GM19467 (cell line): ENCODE results near the gene DOCK9.
"Not testable (repeated sequence)": the region's sequence is repeated elsewhere in the genome, so short reads cannot be mapped to it uniquely, and the experiment has no call there.

Source experiments
- ATAC-seq: cut with Tn5 transposase; IDR thresholded peaks from one replicate; pipeline ENCODE4 v1.9.1; 2021; ENCODE audit warnings: mild to moderate bottlenecking, moderate library complexity; ENCODE audit not compliant: unreplicated experiment

Gene DOCK9

GRCh38 chr13:98921786-98922185 is 56.1 kb downstream of the DOCK9 start:
- no peak for ATAC-seq

DNA sequence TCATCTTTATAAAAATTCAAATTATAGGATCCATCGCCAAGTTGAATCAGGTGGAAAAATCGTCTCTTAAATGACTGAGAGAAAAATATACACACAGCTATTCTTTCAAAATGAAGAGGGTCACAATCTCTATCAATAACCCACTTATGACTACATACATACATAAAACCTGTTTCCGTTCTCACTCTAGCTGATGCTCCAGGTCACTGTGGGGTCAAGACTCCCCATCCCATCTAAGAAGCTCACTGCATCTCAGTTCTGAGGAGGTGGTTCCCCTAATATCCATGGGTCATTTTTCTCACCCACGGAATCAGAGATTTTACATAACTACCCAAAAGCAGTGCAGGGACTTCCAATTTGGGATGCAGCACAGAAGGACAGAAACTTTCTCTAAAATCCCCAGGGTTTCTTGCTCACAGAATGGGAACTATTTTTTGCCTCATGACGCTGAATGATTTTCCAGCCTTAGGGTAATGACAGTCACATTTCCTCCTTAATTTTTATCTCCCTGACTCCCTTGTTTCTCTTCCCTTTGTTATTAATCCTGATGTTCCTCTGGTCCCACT is 56.8 kb downstream of the DOCK9 start:
- no peak for ATAC-seq

DNA sequence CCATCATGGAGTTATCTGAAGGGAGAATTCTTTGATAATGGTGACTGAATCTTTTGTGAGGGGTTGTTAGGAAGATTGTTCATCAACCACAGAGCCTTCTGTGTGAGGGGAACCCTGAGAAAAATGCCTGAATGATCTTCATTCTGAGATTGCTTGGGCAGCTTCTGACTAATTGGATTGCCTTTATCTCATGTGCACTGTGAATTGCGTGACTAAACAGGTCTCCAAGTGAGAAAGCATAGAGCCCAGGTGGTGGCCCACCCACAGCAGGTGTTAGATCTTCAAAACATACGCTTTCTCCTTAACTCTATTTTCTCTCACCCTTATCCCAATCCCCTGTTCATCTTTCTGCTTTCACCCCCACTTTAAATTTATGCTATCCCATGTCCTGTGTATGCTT is 58.3 kb downstream of the DOCK9 start:
- no peak for ATAC-seq

DNA sequence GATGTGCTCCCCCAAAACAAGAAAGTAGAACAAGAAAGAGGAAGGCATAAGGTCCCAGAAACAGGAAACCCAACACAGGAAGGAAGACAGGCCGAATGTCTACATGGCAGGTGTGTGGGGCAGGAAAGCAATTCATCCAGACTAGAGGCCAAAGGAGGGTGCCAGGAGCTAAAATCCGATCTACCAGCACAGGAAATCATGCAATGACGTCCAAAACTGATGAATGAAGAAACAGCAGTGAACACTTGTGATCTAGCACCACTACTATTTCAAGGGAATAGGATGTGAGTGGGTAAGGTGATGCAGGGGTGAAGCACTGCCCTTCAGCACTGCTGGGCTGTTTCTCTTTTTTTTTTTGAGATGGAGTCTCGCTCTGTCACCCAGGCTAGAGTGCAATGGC is 59.1 kb downstream of the DOCK9 start:
- no peak for ATAC-seq

GRCh38 chr13:98917116-98917515 is 60.7 kb downstream of the DOCK9 start:
- ATAC-seq, result no peak

DNA sequence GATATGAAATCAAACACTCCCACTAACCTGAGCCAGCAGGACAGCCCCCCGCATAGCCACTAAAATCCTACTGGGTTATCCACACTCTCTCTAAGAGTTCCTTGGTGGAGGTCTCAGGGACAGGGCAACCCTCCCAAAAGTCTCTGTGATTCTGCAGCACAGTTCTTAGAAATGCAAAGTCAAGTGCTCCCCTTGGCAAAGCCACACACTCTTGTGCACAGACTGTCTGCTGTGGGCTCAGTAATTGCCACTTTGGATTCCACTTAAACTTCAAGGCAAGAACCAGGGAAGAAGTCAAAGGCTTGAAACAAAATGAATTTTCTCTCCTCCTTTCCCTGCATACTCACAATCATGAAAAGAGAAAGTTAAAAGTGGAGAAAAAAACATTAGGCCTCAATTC is 61.5 kb downstream of the DOCK9 start:
- ATAC-seq, result no peak

- no peak for ATAC-seq
These were observed 61.9 kb downstream of the DOCK9 start for GRCh38 chr13:98915981-98916380.

DNA sequence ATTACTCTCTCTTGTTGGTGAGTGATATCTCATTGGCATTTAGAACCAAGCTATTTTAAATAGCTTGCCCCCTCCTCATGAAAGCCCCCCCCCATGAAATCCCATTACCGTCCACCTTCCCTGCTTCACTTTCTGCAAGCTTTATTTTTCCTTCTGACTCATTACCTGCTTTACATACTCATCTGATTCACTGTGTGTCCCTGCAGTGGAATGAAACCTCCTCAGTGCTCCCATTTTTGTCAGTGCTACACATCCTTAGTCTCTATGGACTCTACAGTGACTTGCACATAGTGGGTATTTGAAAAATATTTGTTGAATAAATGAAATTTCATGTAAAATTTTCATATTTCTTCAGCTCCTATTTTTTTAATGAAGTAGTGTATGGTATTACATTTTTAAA is 62.3 kb downstream of the DOCK9 start:
- ATAC-seq, result no peak

DNA sequence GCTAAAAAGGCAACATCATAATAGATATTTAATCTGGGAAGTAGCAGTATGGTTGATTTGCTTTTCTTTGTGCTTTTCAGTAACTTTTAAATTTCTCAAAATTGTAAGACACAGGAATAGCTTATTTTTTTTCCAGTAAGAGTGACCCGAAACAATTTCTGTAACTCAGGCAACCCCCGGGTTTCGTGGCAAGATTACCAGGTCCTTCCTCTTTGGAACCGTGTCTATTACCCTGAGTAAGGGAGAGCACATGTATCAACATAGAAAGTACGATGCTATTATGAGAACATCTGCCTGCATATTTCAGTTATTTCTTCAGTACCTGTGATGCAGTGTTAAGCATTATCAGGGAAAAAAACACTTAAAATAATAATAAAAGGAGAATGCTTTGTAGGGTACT is 64.1 kb downstream of the DOCK9 start:
- ATAC-seq, result no peak

GRCh38 chr13:98912846-98913245 is 65.0 kb downstream of the DOCK9 start:
- ATAC-seq, result no peak

DNA sequence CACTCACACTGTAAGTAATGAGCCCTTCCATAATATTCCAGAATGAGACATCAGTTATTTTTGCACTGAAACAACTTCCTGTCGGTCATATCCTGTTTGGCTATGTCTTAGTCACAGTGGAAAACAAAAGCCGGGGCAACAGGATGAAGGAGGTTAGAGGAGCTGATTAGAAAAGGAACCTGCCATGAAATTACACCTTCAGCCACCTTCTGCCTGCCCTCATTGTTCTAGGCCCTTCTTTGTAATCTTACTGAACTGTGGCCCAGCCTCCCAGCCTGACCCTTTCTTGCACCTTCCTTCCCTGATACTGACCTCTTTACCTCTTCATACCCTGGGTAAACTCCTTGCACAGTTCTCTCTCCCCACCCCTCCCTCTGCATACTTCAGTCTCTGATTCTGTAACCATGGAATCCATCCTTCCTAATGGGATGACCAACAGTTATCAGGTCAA is 67.3 kb downstream of the DOCK9 start:
- ATAC-seq, result no peak

DNA sequence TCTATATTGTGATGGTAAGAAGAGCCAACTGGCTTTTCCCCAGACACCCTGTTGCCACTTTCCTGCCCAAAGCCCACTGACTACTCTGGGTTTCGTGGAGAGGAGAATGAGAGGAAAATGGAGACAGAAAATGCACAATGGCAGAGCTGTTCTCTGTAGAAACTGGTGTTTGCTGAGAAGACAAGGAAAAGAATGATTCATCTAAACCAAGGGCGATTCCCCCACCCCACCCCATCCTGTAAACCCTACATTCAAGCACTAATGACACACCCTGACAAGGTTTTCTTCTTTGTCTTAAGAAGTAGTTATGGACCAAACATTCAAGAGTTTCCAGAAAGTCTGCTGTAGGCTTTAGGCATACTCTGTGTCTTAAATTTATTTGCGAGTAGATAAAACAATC is 68.8 kb downstream of the DOCK9 start:
- ATAC-seq, result no peak

DNA sequence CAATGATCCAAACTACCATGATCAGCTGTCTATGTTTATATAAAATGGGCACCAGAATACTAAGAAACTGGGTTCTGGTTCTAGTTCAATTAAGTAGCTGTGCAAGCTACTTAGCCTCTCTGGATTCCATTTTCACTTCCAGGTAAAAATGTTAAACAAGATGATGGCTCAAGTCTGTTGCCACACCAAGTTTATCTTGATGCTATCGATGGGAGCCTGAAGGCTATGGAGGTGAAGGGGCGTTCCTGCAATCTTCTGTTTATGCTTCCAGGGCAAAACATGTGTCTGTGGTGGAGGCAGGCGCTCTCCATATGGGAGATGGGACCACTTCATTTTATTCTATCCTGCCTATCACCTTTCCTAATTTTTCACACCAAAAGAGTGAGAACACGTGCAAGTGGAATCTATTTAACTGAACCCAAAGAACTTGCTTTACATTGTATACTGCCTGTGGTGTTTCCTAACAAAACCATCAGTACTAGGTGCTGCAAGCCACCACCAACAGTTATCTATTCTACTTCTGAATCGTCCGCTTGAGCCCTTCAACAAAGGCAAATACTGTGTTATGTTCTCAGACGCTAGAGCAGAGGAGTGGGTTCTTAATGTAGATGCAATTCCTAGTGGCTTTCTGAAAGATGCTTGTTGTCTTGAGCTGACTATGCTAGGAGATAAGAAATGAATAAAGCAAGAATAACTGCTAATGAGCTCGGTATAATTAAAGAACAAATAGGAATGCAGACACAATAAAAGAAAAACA is 70.9 kb downstream of the DOCK9 start:
- no peak for ATAC-seq

- no peak for ATAC-seq
These were observed 72.7 kb downstream of the DOCK9 start for GRCh38 chr13:98905199-98905598.

DNA sequence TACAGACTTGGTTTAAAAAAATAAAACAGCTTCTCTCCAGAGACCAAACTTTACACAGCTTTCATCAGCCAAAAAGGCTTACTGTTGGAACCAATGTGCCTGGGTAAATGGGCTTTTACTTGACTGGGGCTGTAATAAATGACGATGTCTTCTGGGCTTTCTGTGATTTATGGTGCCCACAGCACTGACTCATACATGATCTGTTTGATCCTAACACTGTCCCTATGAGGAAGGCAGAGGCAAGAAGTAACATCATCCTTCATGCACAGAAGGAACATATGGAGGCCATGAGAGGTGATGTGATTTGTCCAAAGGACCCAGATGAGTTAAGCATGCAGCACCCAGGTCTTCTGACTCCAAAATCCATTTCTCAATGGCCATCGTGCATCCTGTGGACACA is 77.4 kb downstream of the DOCK9 start:
- ATAC-seq, result no peak

- no peak for ATAC-seq
These were observed 80.2 kb downstream of the DOCK9 start for GRCh38 chr13:98897706-98898105.

- ATAC-seq, result no peak
These were observed 81.1 kb downstream of the DOCK9 start for GRCh38 chr13:98896868-98897144.

DNA sequence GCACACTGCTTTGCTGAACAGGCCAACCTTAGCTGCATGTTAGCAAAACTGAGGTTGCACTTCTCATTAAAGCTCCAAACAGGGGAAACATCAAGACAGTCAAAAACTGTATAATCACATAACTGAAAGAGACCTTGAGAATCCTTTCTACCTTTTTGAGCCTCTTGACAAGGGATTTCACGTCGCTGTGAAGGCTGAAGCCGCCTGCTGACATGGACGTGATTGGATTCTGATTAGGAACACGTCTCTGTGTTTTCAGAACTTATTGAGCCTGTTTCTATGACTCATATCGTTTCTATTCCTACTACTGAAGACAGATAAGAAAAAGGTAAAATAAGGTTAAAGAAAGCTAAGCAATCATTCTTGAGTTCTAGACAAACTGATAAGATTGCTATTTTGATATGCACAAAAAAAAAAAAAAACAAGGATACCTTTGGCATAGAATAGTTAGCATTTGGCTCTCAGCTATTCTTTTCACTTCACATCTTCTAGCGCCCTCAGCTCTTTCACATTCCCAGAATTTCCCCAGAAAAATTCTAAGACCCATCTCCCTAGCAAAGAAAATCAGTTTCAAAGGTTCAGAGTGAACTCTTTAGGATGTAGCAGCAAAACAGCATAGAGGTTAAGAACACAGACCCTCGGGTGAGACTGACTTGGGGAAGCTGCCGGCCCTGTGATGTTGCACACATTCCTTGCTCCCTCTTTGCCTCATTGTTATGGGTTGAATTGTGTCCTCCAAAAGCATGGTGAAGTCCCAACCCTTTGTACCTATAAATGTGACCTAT is 81.6 kb downstream of the DOCK9 start:
- no peak for ATAC-seq

GRCh38 chr13:98894814-98895213 is 83.0 kb downstream of the DOCK9 start:
- ATAC-seq, result not testable (repeated sequence)

- ATAC-seq, result no peak
These were observed 84.5 kb downstream of the DOCK9 start for GRCh38 chr13:98893371-98893770.

- ATAC-seq, result no peak
These were observed 85.0 kb downstream of the DOCK9 start for GRCh38 chr13:98892821-98893220.

GRCh38 chr13:98892077-98892476 is 85.8 kb downstream of the DOCK9 start:
- ATAC-seq, result no peak
